HG03139 (cell line): ENCODE results near the gene THRB.

Source experiments
- ATAC-seq: cut with Tn5 transposase; IDR thresholded peaks from one replicate; pipeline ENCODE4 v1.9.1; 2021; ENCODE audit not compliant: unreplicated experiment

Gene THRB

DNA sequence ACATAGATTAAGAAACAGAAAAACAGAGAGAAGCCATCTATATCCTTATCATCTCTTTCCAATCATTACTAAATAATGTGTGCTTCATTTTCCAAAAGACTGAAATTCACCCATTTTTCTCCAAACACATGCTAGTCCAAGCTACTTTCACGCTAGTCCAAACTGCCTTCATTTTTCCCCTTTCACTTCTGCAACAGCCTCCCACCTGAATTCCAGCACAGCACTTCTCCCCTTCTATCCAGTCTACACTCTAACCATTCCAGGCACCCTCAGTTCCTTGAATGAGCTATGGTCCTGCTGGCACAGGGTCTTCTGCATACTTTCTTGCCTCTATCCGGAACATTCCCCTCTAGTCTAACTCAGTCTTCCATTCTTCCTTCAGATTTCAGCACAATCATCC, 112.0 kb downstream of the THRB start:
- no peak for ATAC-seq

DNA sequence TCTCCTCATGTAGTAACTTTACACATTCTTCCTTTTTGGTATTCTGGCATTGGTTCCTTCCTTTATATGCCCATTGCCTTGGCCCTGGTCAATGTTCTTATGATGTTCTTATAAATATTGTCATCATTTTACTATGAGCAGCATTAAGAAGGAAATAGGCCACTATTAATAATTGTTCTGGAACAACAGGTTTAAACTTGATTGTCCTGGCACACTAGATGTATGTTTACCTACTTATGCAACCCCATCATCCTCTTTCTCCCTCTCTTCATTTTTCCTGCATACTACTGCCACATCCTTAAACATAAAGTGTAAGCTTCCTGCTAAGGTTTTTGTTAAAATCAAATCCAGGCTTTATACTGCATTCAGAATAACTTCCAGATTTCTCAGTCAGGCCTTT, 114.7 kb downstream of the THRB start:
- ATAC-seq = no peak

DNA sequence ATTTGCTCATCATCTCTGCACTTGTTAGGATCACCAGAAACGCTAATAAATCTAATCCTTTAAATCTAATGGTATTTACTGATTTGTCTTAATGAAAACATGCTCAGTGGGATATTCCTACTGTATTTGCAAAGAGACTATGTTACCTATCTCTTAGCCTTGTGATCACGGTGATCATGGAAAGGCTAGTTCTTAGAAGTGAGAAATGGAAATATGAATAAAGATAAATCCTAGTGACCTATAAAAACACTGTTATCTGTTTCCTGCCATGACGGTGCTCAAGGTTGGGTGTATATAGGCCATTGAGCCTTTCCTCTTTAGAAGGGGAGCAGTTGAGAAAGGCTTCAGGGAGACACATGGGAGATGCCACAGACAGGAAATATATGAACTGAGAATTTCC, 116.3 kb downstream of the THRB start:
- no peak for ATAC-seq

DNA sequence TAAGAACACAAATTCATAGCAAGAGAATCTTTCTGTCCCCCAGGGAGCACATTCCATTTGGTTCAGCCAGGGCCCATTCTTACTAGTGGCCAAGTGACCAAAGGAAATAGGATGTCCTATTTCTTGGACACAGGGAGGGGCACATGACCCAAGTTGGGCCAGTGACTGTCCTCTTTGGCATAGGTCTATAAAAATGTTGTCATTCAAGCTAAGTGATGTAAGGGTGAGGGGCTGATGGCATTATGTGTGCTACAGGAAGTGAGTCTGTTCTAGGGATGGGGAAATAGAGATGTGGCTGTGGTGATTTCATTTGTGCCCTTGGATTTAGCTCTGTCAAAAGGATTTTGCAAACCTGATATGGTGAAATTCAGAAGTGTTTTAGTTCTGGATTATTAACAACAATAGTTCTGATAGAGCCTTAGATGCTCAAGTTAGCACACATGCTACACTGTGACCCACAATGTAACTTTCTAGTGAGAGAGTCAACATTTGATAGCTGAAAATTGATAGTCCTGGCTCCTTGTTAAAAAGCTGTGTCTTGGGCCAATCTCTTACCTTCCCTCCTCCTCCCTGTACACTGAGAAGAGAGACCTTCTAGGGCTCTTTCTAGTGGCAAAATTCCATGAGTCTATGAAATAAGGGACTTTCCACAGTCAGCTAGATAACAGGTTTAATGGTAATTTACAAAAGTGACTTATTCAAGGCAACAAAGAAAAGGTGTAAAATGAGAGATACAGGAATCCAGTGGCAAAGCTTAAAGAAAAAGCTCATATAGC, 117.2 kb downstream of the THRB start:
- ATAC-seq = no peak

DNA sequence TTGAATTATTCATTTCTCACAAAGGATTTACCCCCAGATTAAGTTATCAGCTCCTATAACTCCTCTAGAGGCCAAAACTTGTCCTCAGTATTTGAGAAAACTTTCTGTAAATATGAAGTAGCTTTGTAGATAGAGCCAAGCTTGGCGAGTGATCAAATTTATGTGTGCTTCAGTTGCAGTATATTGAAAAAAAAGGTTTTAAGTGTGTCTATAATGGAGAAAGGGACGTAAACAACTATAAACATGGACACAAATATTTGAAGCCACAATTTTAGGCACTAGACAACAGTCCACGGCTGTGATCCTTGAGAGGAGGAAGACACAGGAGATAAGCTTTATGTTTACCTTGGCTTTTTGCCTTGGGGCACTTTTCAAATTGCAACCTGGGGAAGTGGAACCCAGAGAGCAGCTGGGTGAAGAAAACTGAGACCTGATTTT, 118.7 kb downstream of the THRB start:
- ATAC-seq = no peak

DNA sequence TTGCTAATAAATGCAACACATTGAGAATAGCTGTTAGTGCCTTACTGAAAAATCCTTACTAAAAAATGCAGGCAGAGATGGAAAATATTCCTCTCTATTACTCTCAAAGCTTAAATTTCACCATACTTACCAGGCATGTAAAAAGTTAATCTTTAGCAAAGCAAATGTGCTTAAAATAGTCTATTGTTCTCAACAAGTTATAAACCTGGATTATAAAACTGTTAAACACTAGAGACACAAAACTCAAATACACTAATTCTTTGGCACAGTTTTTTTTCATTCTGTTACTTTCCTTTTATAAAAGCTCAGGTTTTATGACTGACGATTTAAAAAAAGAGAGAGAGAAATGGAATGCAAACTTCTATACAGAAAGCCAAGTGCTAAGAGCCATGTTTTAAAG, 119.8 kb downstream of the THRB start:
- ATAC-seq = no peak

DNA sequence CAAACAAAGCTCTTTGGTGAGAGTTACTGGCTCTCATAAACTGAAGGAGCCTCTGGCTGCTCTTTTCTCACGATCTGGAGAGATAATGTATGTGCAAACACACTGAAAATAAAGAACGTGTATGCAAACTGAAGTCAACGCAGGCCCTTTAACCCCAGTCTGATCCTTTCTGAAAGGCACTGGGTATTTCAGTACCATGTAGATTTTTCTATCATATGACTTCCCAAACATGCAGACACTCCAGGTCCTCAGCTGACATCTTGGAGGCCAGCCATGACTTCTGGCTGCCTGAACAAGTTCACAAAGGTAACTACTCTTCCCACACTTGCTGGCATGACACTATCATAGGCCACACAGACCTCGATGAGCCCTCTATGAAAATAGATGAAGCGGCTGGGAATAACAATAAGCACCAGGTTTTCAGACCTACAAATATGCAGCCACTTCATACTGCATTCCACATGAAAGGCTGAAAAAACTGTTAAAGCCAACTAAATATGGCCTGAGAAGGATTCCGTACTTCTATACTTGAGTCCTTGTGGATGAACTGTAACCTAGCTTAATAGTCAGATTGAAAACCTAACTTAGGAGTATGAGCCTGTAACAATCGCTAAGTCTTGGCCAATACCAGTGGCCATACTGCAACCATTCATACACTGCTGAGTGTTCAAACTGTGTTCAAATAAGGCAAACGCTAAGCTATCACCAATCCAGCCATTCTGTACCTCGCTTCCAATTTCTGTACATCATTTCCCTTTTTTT, 121.3 kb downstream of the THRB start:
- ATAC-seq = no peak

DNA sequence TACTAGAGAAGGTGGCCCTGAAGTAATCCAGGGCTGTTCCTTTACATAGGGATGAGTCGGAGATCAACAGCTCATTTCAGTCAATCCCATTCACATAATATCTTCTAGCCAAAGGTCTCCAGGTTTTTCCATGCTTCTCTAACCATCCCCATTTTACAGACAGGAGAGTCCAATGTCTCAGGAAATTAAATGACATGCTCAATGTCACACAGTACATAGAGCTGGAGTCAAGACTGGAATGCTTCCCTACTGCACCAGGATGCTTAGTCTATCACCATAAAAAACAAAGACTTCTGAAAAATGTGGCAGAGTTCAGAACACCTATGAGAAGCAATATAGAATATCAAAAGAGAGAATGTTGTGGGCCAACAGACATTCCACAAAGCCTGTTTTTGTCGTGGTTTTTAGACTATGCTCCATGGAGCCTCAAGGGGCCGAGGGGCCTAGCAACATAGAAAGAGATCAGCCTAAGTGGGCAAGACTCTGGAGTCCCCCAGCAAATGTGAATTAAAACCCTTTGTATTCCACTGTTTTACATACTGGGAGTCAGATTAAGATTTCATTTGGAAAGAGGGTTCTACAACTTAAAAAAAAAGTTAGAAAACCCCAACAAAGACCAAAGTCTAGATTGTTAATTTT, 122.0 kb downstream of the THRB start:
- ATAC-seq = no peak

DNA sequence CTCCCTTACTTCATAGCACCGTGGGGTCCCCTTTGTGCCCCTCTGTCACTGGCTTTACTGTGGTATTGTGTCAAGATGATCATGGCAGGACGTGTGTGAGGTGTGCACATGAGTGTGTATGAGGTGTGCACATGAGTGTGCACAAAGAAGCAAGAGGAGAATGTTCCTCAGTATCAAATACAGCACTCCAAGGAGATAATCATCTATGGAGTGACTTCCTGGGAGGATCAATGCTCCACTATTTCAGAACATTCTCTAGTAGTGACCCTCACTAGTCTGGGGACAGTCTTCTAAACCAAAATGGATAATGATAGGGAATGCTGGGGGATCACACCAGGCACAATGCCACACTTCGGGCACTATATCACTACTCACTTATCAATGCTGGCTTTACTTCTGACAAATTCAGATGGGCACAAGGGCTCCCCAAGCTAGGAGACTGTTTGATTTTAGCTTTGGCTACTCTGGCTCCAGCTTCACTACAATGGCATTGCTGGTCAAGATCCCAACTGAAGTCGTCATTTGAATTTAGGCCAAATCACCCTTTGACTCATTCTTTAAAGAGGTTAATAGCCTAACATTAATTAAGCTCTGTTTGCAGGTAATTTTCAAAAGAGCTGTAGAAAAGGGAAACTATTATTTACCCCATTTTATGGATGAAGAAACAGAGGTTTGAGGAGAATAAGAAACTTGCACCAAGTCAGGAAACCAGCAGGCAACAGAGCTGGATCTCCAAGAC, 124.1 kb downstream of the THRB start:
- ATAC-seq = no peak

DNA sequence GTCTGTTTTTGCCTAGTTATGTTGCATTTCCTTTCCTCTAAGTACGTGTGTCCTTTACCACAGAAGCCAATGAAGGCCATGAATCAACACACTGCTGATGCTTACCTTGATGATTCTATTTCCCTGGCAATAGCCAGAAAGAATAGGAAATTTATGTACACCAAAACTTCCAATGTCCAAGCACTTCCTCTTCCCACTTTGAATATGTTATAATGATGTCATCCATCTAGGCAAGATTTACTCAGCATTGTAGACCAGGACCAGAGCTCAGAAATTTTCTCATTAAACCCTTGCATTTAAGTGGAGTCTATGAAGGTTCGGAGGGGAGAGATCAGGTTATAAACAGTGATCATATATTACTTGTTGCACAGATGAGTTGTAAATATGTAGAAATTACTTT, 126.0 kb downstream of the THRB start:
- no peak for ATAC-seq

DNA sequence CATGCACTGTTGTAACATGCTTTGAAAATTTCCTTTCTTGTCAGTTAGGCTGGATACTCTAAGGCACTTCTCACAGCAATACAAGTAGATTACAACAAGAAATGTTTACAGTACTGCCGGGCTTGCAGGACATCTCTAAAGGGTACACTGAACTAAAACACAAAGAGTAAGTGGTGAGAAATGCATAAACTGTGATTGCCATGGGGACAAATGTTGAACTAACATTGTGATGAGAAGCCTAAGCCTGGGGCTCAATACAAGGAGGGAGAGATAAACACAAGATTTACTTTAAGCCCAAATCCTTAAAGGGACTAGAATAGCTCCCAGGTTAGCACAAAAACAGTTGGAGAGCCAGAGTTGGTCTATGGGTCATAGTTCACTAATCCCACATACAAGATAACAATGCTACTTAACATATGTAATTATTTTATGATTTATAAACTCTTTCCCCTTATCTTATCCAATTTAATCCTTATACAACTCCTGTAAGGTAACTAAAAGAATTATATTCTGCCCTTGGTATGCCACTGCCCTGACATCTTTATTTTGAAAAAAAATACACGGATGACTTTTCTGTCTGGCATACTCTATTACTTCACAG, 126.9 kb downstream of the THRB start:
- no peak for ATAC-seq

DNA sequence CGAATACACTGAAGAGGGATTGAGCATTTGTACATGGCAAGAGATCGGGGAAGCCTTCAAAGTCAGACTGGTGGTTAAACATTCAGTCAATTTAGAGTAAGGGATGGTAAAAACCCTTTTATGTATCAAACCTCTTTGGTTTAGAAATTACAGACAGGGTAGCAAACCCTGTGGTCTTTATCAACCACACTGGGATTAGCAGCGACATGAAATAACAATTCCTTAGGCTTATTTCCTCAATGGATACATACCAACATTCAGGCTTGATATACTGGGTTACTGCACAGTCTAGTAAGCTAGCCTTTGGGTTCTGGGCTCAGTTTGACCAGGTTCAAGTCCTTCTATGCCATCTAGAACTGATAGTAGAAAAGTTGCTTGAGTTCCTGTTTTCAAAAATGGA, 127.4 kb downstream of the THRB start:
- no peak for ATAC-seq

DNA sequence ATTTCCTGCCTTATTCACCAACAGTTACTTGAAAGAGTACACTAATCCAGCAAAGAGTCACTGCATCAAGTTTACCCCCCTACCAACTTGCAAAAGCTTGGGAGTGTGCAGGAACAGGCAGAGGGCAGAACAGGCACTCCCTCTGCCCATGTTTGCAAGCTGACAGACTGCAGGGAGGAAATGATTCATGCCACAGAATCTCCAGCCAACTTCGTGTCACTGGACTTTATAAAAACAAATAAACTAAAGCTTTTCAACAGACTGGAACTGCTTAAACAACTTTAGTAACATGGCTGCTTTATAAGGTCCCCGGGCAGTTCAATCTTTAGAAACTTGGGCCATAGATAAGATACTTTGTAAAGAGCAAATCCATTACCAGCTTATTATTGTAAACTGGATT, 129.5 kb downstream of the THRB start:
- no peak for ATAC-seq

DNA sequence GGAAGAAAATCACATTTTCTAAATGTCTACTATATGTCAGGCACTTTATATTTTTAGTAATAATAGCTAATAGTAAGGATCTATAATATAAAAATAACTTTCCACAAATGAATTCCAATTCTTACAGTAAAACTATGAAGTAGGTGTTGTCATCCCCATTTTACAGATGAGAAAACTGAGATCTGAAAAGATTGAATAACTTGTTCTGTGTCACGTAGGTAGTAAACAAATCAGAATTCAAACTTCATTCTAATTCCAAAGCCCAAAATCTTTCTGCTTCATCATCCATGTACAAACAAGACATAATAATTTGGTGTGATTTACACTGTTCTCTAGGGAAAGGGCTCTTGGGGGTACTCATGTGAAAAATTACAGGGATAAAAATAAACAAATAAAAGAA, 130.3 kb downstream of the THRB start:
- ATAC-seq = no peak

DNA sequence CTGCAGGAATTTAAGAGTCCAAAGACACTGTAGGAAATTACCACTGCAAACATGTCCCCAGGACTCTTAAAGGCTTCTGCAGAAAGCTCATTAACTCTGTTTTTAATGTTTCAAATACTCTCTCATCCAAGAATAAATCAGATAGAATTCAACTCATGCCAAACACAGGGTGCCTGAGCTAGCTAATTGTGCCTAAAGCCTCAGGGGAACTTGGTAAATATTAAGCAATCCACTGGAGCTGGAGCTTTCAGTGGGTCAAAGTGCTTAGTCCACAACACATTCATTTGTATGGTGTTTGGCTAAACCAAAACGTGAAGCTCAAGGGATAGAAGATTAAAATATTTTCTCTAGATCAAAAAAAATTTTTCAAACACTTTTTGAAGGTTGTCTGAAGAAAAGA, 131.4 kb downstream of the THRB start:
- ATAC-seq = no peak

DNA sequence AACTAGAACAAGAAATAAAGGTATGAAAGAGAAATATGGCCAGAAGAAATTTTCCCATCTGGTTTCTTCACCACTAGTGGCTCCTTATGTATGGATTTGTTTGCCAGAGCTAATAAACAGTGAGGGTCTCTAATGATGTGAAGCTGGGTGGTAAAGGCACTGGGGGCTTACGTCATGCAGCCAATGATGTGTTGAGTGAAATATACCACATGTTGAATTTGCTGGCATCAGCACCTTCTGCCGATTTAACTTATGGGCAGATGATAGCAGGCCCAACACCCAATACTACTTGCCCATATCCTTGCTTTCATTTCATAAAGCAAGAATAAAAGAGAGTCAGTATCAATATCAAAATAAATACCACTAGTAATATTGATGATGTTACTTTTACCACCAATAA, 133.0 kb downstream of the THRB start:
- ATAC-seq = no peak

DNA sequence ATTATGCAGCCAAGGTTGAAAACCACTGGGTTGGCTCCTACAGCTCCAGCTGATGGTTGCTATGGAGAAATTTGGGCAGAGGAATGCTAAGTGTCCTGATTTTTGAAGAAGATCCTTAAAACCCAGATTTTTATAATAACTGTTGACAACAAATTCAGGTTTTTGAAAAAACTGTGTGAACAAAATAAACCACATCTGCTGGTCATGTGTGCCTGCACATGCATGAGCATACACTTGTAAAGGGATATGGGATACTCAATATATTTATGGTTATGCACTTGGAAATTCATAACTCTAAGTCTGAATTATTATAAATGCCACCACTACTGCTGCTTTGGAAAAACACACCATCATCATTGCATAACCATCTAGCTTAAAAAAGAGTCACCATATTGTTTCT, 133.7 kb downstream of the THRB start:
- no peak for ATAC-seq

DNA sequence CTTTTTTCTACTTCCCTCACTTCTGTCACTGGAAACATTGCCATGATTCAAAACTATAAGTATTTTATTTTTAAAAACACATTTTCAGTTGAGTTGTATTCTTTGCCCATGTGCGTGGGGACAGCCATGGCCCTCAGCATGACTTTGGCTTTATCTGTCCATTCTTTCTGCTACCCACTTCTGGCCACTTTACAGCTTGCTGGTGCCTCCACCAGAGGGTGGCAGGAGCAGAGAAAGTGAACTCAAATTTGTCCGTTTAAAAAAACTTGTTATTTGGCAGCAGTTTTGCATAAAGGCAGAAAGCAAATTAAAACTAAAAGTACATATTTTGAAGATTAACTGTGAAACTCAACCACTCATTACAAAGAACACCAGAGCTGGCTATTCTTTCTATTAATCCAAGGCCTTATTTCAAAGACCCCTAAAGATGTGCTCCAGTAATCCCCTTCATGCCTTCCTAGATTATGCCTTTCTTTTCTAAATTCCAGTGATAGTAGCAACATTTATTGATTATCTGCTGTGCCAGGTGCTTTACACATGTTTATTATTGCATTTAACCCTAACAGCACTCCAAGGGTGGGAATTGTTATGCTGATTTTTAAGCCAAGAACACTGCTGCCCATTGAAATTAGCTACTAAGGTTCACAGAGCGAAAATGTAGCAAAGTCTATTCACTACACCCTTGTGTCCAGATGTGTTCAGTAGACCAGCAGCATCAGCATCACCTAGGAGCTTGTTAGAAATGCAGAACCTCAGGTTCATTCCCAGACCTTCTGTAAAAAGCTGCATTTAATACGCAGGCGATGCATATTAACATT, 134.8 kb downstream of the THRB start:
- no peak for ATAC-seq

DNA sequence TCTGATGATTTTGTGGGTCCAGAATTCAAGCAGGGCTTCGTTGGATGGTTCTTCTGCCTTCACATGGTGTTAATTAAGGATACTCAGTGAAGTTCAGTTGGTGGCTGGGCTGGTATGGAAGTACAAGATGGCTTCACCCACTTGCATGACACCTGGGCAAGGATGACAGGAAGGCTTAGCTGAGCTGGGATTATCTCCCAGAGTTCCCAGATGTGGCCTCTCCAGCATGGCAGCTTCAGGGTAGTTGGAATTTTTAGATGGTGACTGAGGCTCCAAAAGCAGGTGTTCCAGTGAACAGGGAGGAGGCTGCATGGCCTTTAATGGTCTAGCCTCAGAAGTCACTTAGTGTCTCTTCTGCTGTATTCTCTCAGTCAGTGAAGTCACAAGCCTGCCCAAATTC, 135.5 kb downstream of the THRB start:
- no peak for ATAC-seq

DNA sequence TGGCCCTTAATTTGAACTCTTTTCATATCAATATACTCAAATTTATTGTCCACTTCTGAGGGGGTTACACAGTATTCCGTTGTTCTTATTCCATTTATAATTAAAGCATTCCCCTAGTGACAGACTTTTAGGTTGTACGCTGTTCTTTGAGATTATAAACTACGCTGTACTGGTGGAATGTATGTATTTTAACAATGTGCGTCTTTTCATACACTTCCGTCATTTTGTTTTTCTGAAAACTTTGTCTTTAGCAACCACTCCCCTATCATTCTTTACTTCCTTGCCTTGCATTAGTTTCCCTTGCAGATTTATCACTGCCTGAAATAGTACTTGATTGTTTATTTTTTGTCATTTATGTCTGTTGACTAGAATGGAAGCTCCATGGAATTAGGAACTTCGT, 137.0 kb downstream of the THRB start:
- ATAC-seq = no peak
